GM23338 (cell line): ENCODE data around the gene PSMD13. TPM values are rescaled to one million over a fixed set of nuclear protein-coding genes. Genes with fewer than 3 reads are reported as not detected.

ENCODE experiments used
- ATAC-seq: fragments of 200-7000 bp; cut with Tn5 transposase; 3 replicates; pipeline ENCODE4 v1.9.1; 2020
- DNase-seq: peaks from one replicate; pipeline ENCODE4 v3.0.0-alpha.2; 2015; ENCODE audit warnings: low spot score
- H2AFZ ChIP-seq: fragments of 200-600 bp; sonication (generic); 2 replicates; pipeline ENCODE4 v1.8.0; 2016; ENCODE audit warnings: antibody characterized with exemption, mild to moderate bottlenecking, moderate library complexity
- H3F3A ChIP-seq: fragments of 200-600 bp; sonication (generic); replicated peaks from 2 replicates; pipeline ENCODE4 v1.8.0; 2017; ENCODE audit warnings: antibody characterized with exemption, mixed run types, low read depth
- H3K27ac ChIP-seq: fragments of 200-600 bp; sonication (generic); 2 replicates; pipeline ENCODE4 v1.6.1; 2016; ENCODE audit warnings: low read depth
- H3K27me3 ChIP-seq: fragments of 200-600 bp; sonication (generic); 2 replicates; pipeline ENCODE4 v1.8.0; 2016; ENCODE audit warnings: mild to moderate bottlenecking, mixed run types, moderate library complexity; ENCODE audit not compliant: insufficient read depth
- H3K36me3 ChIP-seq: fragments of 200-600 bp; sonication (generic); 2 replicates; pipeline ENCODE4 v1.8.0; 2016; ENCODE audit warnings: mild to moderate bottlenecking; ENCODE audit not compliant: insufficient read depth
- H3K4me1 ChIP-seq: fragments of 200-600 bp; sonication (generic); 2 replicates; pipeline ENCODE4 v1.8.0; 2016; ENCODE audit warnings: mild to moderate bottlenecking, moderate library complexity; ENCODE audit not compliant: insufficient read depth
- H3K4me2 ChIP-seq: fragments of 200-600 bp; sonication (generic); 2 replicates; pipeline ENCODE4 v1.7.1; 2017; ENCODE audit warnings: mixed run types
- H3K4me3 ChIP-seq: fragments of 200-600 bp; sonication (generic); 2 replicates; pipeline ENCODE4 v1.6.1; 2016; ENCODE audit warnings: mixed run types
- H3K79me2 ChIP-seq: fragments of 200-600 bp; sonication (generic); replicated peaks from 2 replicates; pipeline ENCODE4 v1.8.0; 2017; ENCODE audit warnings: mild to moderate bottlenecking; ENCODE audit not compliant: insufficient read depth
- H3K9me2 ChIP-seq: fragments of 200-600 bp; sonication (generic); 2 replicates; pipeline ENCODE4 v1.8.0; 2017; ENCODE audit not compliant: insufficient read depth
- H4K20me1 ChIP-seq: fragments of 200-600 bp; sonication (generic); replicated peaks from 2 replicates; pipeline ENCODE4 v1.8.0; 2017; ENCODE audit warnings: mild to moderate bottlenecking; ENCODE audit not compliant: insufficient read depth
- H3K27ac Mint-ChIP-seq: 2 replicates; pipeline ENCODE4 v1.8.0; 2020; ENCODE audit warnings: inconsistent platforms, mild to moderate bottlenecking, moderate library complexity, mixed read lengths
- H3K27me3 Mint-ChIP-seq: 3 replicates; pipeline ENCODE4 v1.8.0; 2022; ENCODE audit warnings: low read depth, mild to moderate bottlenecking, moderate library complexity, mixed read lengths, inconsistent platforms; ENCODE audit not compliant: insufficient read depth, poor library complexity
- H3K36me3 Mint-ChIP-seq: 3 replicates; pipeline ENCODE4 v1.8.0; 2021; ENCODE audit warnings: low read depth, mild to moderate bottlenecking, inconsistent platforms, moderate library complexity, mixed read lengths
- H3K4me1 Mint-ChIP-seq: 3 replicates; pipeline ENCODE4 v1.8.0; 2020; ENCODE audit warnings: mild to moderate bottlenecking, inconsistent platforms, mixed read lengths
- H3K4me3 Mint-ChIP-seq: 3 replicates; pipeline ENCODE4 v1.8.0; 2021; ENCODE audit warnings: moderate library complexity, mild to moderate bottlenecking, inconsistent platforms, mixed read lengths
- H3K9me3 Mint-ChIP-seq: 3 replicates; pipeline ENCODE4 v1.8.0; 2020; ENCODE audit warnings: moderate library complexity, mild to moderate bottlenecking, inconsistent platforms, mixed read lengths
- CTCF ChIP-seq, 2 experiments: fragments of 200-600 bp in 1 of 2; sonication (generic) in 1 of 2; conservative IDR thresholded peaks; 2 replicates each; pipeline versions ENCODE4 v1.5.1 to v1.6.1; 2016 to 2017; ENCODE audit warnings: antibody characterized with exemption in 2 of 2, low read depth in 2 of 2, mild to moderate bottlenecking in 2 of 2, moderate library complexity in 1 of 2
- EZH2 ChIP-seq: fragments of 200-600 bp; sonication (generic); IDR thresholded peaks from one replicate; pipeline ENCODE4 v1.8.0; 2017; ENCODE audit warnings: antibody characterized with exemption, mild to moderate bottlenecking, low read depth; ENCODE audit not compliant: unreplicated experiment
- EZH2phosphoT487 ChIP-seq: fragments of 200-600 bp; sonication (generic); IDR thresholded peaks from one replicate; pipeline ENCODE4 v1.8.1; 2018; ENCODE audit warnings: antibody characterized with exemption; ENCODE audit not compliant: unreplicated experiment
- POLR2AphosphoS5 ChIP-seq: IDR thresholded peaks from 2 replicates; pipeline ENCODE4 v1.6.1; 2016; ENCODE audit warnings: antibody characterized with exemption, low read depth
- STAT1 ChIP-seq: IDR thresholded peaks from one replicate; pipeline ENCODE4 v1.6.1; 2016; ENCODE audit warnings: antibody characterized with exemption; ENCODE audit not compliant: unreplicated experiment
- ZNF462 ChIP-seq: fragments of 250-450 bp; sonication (Bioruptor Pico); IDR thresholded peaks from 2 replicates; pipeline ENCODE4 v1.5.0; 2020; ENCODE audit warnings: mild to moderate bottlenecking, moderate library complexity
- polyA plus RNA-seq: library from polyadenylated mRNA; unstranded; fragments of >200 nt; fragmentation: Nextera tagmentation; extraction: Ambion mirVana; gene quantifications from 2 replicates; pipeline ENCODE4 v1.2.1, GENCODE V29; 2016
- total RNA-seq: library from RNA; depleted of rRNA; stranded (reverse); fragments of >200 nt; shearing (Covaris generic); gene quantifications from 2 replicates; pipeline ENCODE4 v1.2.3, GENCODE V29; 2014

PSMD13 gene
- total and polyA plus RNA-seq, 2 experiments from 2014 or later = 111 to 114 TPM

GRCh38 chr11:279040-279965, 42.5 kb downstream of the PSMD13 start:
- Histone ChIP-seq H2AFZ (peak overlapping the region; percentile 72), H3F3A (no peaks in the 10 kb centered on the region; the same call in 1 of the 2 replicates), H3K79me2 (no peaks in the 10 kb centered on the region), H3K4me1 (no peaks in the 10 kb centered on the region), H3K36me3 (no peaks in the 10 kb centered on the region), H3K4me3 (peak overlapping the region; percentile 51), H4K20me1 (no peaks in the 10 kb centered on the region), H3K4me2 (peak overlapping the region; percentile 74), H3K27ac (no peak overlapping the region), H3K9me2 (no peaks in the 10 kb centered on the region), H3K27me3 (peaks cover 54% of the 10 kb centered on the region)
- peaks cover 57% of the 10 kb centered on the region for H3K27me3 Mint-ChIP-seq
- no peaks in the 10 kb centered on the region for H3K9me3 Mint-ChIP-seq
- TF ChIP-seq STAT1 (no peak), EZH2 (peak; percentile 19), EZH2phosphoT487 (peak; percentile 8), POLR2AphosphoS5 (no peak)
- DNase-seq = no peak
- no peaks in the 10 kb centered on the region; the same call in 2 of the 3 replicates for H3K36me3 Mint-ChIP-seq
- peaks cover 29% of the 10 kb centered on the region for H3K4me1 Mint-ChIP-seq
- no peak overlapping the region for H3K27ac Mint-ChIP-seq
- peak; percentile 21 for ATAC-seq
- H3K4me3 Mint-ChIP-seq = no peak overlapping the region

GRCh38 chr11:279966-280705, 43.4 kb downstream of the PSMD13 start:
- peak; percentile 74 for DNase-seq
- Mint-ChIP-seq H3K4me3 (peak overlapping the region; percentile 56; the same call in 2 of the 3 replicates), H3K36me3 (no peaks in the 10 kb centered on the region; the same call in 2 of the 3 replicates), H3K4me1 (peaks cover 27% of the 10 kb centered on the region), H3K9me3 (no peaks in the 10 kb centered on the region), H3K27ac (no peak overlapping the region), H3K27me3 (peaks cover 59% of the 10 kb centered on the region)
- no peaks in the 10 kb centered on the region for H4K20me1 ChIP-seq
- H3K4me2 ChIP-seq = peak overlapping the region; percentile 74
- no peaks in the 10 kb centered on the region for H3K9me2 ChIP-seq
- peak overlapping the region; percentile 72 for H2AFZ ChIP-seq
- ATAC-seq = peak; percentile 57
- H3K36me3 ChIP-seq = no peaks in the 10 kb centered on the region
- no peaks in the 10 kb centered on the region for H3K79me2 ChIP-seq
- no peaks in the 10 kb centered on the region for H3K4me1 ChIP-seq
- H3K4me3 ChIP-seq = peak overlapping the region; percentile 51
- no peak overlapping the region for H3K27ac ChIP-seq
- H3F3A ChIP-seq = no peaks in the 10 kb centered on the region; the same call in 1 of the 2 replicates
- peaks cover 54% of the 10 kb centered on the region for H3K27me3 ChIP-seq
- TF ChIP-seq CTCF (conservative IDR thresholded peaks at IDR 0.05; ENCODE audit: low read depth in 2 of 2) (0 out of 4 replicates have a peak, but pooled peaks of 1 of the 2 experiments have one; percentile 13), ZNF462 (CRISPR knock-in tag) (no peak), STAT1 (no peak)
